Body of pancreas (tissue), 4 donors: Measurements from ENCODE around the gene PTX4. TPM values are rescaled to one million over a fixed set of nuclear protein-coding genes. Genes with fewer than 3 reads are reported as not detected.

Experiments
- ATAC-seq: fragments of 150-250 bp; one replicate; pipeline ENCODE4 v1.9.1; 2016
- DNase-seq, 4 donors: peaks; one replicate each; pipeline ENCODE4 v3.0.0-alpha.2; 2019
- H3K27ac ChIP-seq, 4 donors: fragments of 200-600 bp; sonication (generic); 1 replicate in 3 of 4; 2 replicates in 1 of 4; pipeline versions ENCODE4 v1.5.1 to v1.6.1; 2016 to 2019; ENCODE audit warnings: mild to moderate bottlenecking in 1 of 4, mixed read lengths in 1 of 4, moderate library complexity in 1 of 4
- H3K27me3 ChIP-seq, 2 donors: fragments of 200-600 bp; sonication (generic); one replicate each; pipeline ENCODE4 v1.6.0; 2016; ENCODE audit warnings: mild to moderate bottlenecking in 1 of 2
- H3K36me3 ChIP-seq, 2 donors: fragments of 200-600 bp; sonication (generic); replicated peaks in 1 of 2; 2 replicates each; pipeline ENCODE4 v1.5.1; 2016; ENCODE audit warnings: low read depth in 2 of 2; ENCODE audit not compliant: insufficient read depth in 1 of 2
- H3K4me1 ChIP-seq: fragments of 200-600 bp; sonication (generic); one replicate; pipeline ENCODE4 v1.6.0; 2016
- H3K4me3 ChIP-seq, 2 donors: fragments of 200-600 bp; sonication (generic); 1 replicate in 1 of 2; 2 replicates in 1 of 2; pipeline ENCODE4 v1.5.1; 2016 to 2019
- H3K9me3 ChIP-seq, 3 donors: fragments of 200-600 bp; sonication (generic); 1 replicate in 2 of 3; 2 replicates in 1 of 3; pipeline ENCODE4 v1.5.1; 2016
- POLR2A ChIP-seq, 3 donors: fragments of 450-650 bp; IDR thresholded peaks; one replicate each; pipeline ENCODE4 v1.6.1; 2016; ENCODE audit warnings: antibody characterized with exemption in 3 of 3, mild to moderate bottlenecking in 2 of 3
- WGBS, 2 donors: methylation state at CpG; one replicate each; pipeline ENCODE4 v1.1.5; 2017; 5-methylcytosine and 5-hydroxymethylcytosine counted together
- intact Hi-C: fragments of 100-400 bp; cut with DNase I; formaldehyde crosslinking; loops from one replicate; pipeline ENCODE4 v1.15.1; 2023
- total RNA-seq, 2 donors: library from RNA; depleted of rRNA; stranded (reverse); fragments of >200 nt; gene quantifications; one replicate each; pipeline ENCODE4 v1.1.0, GENCODE V29; 2016
- TF ChIP-seq, protein P1 (sequence below), 7 experiments: fragments of 450-650 bp in 4 of 7; fragments of 200-600 bp in 3 of 7; sonication (generic) in 3 of 7; IDR thresholded peaks; one replicate each; pipeline ENCODE4 v1.5.1; 2016 to 2019; ENCODE audit warnings: antibody characterized with exemption in 7 of 7

PTX4 gene
- total RNA-seq, 2 donors from 2014 or later: not detected

DNA sequence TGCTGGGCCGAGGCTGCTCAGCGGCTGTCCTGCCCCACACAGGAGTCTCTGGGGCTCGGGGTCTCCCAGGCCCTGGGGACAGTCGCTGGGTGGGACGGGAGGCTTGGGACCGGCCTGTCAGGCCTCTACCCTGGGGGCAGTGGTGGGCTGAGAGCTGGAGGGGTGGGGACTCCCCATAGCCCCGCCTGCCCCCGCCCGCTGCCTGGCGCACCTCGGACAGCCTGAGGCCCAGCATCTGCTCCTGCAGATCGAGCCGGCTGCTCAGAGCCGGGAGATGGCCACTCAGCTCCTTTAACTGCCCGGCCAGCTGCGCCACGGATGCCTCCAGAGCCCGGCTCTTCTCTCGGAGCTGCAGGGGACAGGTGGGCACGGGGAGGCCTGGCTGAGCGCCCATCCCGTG, 51.1 kb downstream of the PTX4 start:
- WGBS, 2 donors: 81% methylated on average over 18 of the region's 22 CpGs; no CpG with 5 or more reads in 1 of the 2 donors
- Histone ChIP-seq H3K27me3 (no peaks in the 10 kb centered on the region), H3K4me1 (no peaks in the 10 kb centered on the region), H3K36me3 (no peaks in the 10 kb centered on the region), H3K4me3 (no peak overlapping the region), H3K27ac (no peak overlapping the region), H3K9me3 (no peaks in the 10 kb centered on the region)
- ATAC-seq: no peak
- no peak for DNase-seq
- TF ChIP-seq, protein P1, sequence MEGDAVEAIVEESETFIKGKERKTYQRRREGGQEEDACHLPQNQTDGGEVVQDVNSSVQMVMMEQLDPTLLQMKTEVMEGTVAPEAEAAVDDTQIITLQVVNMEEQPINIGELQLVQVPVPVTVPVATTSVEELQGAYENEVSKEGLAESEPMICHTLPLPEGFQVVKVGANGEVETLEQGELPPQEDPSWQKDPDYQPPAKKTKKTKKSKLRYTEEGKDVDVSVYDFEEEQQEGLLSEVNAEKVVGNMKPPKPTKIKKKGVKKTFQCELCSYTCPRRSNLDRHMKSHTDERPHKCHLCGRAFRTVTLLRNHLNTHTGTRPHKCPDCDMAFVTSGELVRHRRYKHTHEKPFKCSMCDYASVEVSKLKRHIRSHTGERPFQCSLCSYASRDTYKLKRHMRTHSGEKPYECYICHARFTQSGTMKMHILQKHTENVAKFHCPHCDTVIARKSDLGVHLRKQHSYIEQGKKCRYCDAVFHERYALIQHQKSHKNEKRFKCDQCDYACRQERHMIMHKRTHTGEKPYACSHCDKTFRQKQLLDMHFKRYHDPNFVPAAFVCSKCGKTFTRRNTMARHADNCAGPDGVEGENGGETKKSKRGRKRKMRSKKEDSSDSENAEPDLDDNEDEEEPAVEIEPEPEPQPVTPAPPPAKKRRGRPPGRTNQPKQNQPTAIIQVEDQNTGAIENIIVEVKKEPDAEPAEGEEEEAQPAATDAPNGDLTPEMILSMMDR (IDR thresholded peaks at IDR 0.05): no peak
- TF ChIP-seq POLR2A (IDR thresholded peaks at IDR 0.05): no peak
- intact Hi-C loops: no loop called here

DNA sequence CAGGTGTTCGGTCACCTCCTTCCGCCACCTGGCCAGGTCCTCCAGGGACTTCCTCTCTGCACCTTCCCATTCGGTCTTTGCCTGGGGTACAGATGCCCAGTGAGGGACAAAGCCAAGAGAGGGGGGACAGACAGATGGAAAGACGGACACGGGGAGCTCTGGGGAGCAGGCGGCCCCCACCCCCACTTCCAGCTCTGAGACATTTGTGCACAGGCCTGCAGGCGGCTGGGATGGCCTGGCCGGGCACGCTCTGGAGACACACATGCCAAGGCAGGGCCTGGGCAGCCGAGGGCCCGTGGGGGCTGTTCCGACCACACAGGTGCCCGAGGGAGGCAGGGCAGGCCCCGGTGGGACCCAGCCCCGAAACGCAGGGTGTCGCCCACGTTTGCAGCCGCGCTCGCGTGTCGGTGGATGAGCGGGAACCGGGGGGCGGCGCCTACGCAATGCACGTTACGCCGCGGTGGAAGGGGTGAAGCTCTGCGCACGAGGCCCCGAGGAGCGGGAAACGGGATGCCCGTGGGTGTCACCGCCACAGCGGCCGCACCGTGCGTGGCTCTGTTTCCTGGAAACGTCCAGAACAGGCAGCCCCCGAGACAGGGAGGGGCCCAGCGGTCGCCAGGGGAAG, 51.9 kb downstream of the PTX4 start:
- Histone ChIP-seq H3K9me3 (no peaks in the 10 kb centered on the region), H3K36me3 (no peaks in the 10 kb centered on the region), H3K4me3 (no peak overlapping the region), H3K27ac (no peak overlapping the region), H3K4me1 (no peaks in the 10 kb centered on the region), H3K27me3 (no peaks in the 10 kb centered on the region)
- ATAC-seq: no peak
- no peak for TF ChIP-seq POLR2A (IDR thresholded peaks at IDR 0.05)
- TF ChIP-seq, protein P1 (IDR thresholded peaks at IDR 0.05): no peak
- DNase-seq: no peak
- WGBS, 2 donors: 85% methylated on average over 32 to 40 of the region's 47 CpGs
- intact Hi-C loops: no loop called here

DNA sequence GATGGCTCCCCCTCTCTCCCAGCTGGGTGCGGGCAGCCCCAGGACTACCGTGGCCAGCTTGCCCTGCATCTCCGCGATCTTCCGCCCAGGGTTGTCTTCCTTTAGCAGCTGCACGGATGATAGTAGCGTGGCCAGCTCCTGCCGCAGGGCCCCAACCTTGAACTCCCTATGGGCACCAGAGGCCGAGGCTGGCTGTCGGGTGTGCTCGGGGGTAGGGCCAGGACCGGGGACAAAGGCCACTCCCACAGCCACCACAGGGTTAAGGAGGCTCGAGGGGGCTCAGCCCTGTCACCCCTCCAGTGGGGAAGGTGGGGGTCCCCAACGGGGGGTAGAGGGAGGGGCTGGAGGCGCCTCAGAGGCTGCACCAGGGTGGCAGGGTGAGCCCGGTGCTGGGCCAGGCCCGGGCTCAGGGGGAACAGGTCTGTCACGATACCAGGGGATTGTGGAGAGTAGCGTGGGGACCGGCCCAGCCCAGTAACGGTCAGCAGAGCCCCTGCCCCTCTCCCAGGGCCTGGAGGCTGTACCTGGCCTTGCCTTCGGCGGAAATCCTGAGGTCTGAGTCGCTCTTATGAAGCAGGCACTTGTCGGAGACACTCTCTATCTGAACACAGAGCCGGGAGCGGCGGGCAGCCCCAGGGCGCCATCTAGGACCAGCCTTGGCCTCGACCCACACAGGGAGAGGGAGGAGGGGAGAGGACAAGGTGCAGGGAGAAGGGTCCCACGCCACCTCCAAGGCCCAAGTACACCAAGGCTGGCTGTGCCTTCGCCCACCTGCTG, 52.6 kb downstream of the PTX4 start:
- H3K27me3 ChIP-seq: no peaks in the 10 kb centered on the region
- 85 to 90% methylated on average over 16 to 30 of the region's 32 CpGs for WGBS, 2 donors
- DNase-seq (no peak), ATAC-seq (no peak)
- no peak for TF ChIP-seq POLR2A (IDR thresholded peaks at IDR 0.05)
- TF ChIP-seq, protein P1 (IDR thresholded peaks at IDR 0.05): no peak
- no peak overlapping the region for H3K4me3 ChIP-seq
- H3K9me3 ChIP-seq: no peaks in the 10 kb centered on the region
- H3K4me1 ChIP-seq: peaks cover under 1% of the 10 kb centered on the region
- intact Hi-C loops: no loop called here
- no peak overlapping the region for H3K27ac ChIP-seq
- no peaks in the 10 kb centered on the region for H3K36me3 ChIP-seq

Other genes with a start within 250 kb of the PTX4 start
- gene TPSAB1, start 248.2 kb downstream of the PTX4 start, total RNA-seq: 10 to 100 TPM; 23.6 to 53.4 TPM
- 1 to 10 TPM in 1 of 2 donors, not detected in 1; 1.6 TPM for gene TPSD1, start 232.9 kb downstream of the PTX4 start, total RNA-seq
- gene UBE2I, start 179.3 kb downstream of the PTX4 start, total RNA-seq: 10 to 100 TPM; 25.9 to 81.7 TPM
- 10 to 100 TPM in 1 of 2 donors, 1 to 10 TPM in 1; 7.0 to 20.8 TPM for gene BAIAP3, start 155.3 kb downstream of the PTX4 start, total RNA-seq
- gene TSR3, start 137.1 kb downstream of the PTX4 start, total RNA-seq: 10 to 100 TPM; 70.5 to 98.8 TPM
- gene GNPTG, start 137.0 kb downstream of the PTX4 start, total RNA-seq: 10 to 100 TPM; 38.1 to 98.2 TPM
- gene UNKL, start 74.2 kb downstream of the PTX4 start, total RNA-seq: 10 to 100 TPM; 11.2 to 21.4 TPM
- 1 to 10 TPM in 1 of 2 donors, under 1 TPM in 1; 0.99 to 3.9 TPM for gene UQCC4, start 68.2 kb downstream of the PTX4 start, total RNA-seq
- gene PERCC1, start 57.9 kb downstream of the PTX4 start, total RNA-seq: not detected
- 1 to 10 TPM; 2.1 to 2.3 TPM for gene CCDC154, start 44.4 kb downstream of the PTX4 start, total RNA-seq
- gene CLCN7, start 13.9 kb downstream of the PTX4 start, total RNA-seq: 100 to 1,000 TPM in 1 of 2 donors, 10 to 100 TPM in 1; 27.2 to 115 TPM
- gene TELO2, start 4.4 kb upstream of the PTX4 start, total RNA-seq: 10 to 100 TPM; 25.4 to 76.5 TPM
- 10 to 100 TPM; 23.6 to 25.1 TPM for gene TMEM204, start 44.7 kb upstream of the PTX4 start, total RNA-seq
- gene IFT140, start 123.1 kb upstream of the PTX4 start, total RNA-seq: 10 to 100 TPM; 16.9 to 35.6 TPM
- 10 to 100 TPM in 1 of 2 donors, 1 to 10 TPM in 1; 8.6 to 17.8 TPM for gene CRAMP1, start 123.4 kb upstream of the PTX4 start, total RNA-seq
- gene JPT2, start 189.3 kb upstream of the PTX4 start, total RNA-seq: 10 to 100 TPM; 15.5 to 24.4 TPM
- gene MAPK8IP3, start 217.3 kb upstream of the PTX4 start, total RNA-seq: 100 to 1,000 TPM in 1 of 2 donors, 10 to 100 TPM in 1; 79.9 to 103 TPM